ENCODE results near the gene AP3D1.
A peak's percentile ranks its signal among the peaks of the same experiment; 100 is the strongest.

The AP3D1 gene

DNA sequence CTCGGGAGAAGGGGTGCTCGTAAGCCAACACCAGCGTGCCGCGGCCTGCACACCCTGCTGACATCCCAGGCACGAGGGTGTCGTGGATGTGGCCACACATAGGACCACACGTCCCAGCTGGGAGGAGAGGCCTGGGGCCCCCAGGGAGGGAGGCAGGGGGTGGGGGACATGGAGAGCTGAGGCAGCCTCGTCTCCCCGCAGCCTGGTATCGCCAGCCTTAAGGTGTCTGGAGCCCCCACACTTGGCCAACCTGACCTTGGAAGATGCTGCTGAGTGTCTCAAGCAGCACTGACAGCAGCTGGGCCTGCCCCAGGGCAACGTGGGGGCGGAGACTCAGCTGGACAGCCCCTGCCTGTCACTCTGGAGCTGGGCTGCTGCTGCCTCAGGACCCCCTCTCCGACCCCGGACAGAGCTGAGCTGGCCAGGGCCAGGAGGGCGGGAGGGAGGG, 52.3 kb downstream of the AP3D1 start:
- peaks cover 17% of the 10 kb centered on the region for H3K79me2 ChIP-seq (ENCODE audit: insufficient read depth, low read depth)
- H3K4me1 ChIP-seq (ENCODE audit: low read depth, poor library complexity, severe bottlenecking): peaks cover 29% of the 10 kb centered on the region
- H3K9ac ChIP-seq: no peak overlapping the region
- H4K20me1 ChIP-seq (ENCODE audit: insufficient read depth): no peaks in the 10 kb centered on the region
- no peaks in the 10 kb centered on the region for H3K27me3 ChIP-seq (ENCODE audit: insufficient read depth, low read depth)
- no peak overlapping the region for H3K4me2 ChIP-seq
- no peaks in the 10 kb centered on the region; the same call in 1 of the 2 replicates for H3K36me3 ChIP-seq (ENCODE audit: insufficient read depth)
- H3K27ac ChIP-seq: no peak overlapping the region
- H3K4me3 ChIP-seq (IDR thresholded peaks at IDR 0.05; ENCODE audit: insufficient read depth, low read depth, low read length): no peak overlapping the region
- no peak overlapping the region for H2AFZ ChIP-seq (ENCODE audit: low read depth)
- TF ChIP-seq, protein P1, sequence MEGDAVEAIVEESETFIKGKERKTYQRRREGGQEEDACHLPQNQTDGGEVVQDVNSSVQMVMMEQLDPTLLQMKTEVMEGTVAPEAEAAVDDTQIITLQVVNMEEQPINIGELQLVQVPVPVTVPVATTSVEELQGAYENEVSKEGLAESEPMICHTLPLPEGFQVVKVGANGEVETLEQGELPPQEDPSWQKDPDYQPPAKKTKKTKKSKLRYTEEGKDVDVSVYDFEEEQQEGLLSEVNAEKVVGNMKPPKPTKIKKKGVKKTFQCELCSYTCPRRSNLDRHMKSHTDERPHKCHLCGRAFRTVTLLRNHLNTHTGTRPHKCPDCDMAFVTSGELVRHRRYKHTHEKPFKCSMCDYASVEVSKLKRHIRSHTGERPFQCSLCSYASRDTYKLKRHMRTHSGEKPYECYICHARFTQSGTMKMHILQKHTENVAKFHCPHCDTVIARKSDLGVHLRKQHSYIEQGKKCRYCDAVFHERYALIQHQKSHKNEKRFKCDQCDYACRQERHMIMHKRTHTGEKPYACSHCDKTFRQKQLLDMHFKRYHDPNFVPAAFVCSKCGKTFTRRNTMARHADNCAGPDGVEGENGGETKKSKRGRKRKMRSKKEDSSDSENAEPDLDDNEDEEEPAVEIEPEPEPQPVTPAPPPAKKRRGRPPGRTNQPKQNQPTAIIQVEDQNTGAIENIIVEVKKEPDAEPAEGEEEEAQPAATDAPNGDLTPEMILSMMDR (conservative IDR thresholded peaks at IDR 0.05; ENCODE audit: low read depth, low read length): no peak

DNA sequence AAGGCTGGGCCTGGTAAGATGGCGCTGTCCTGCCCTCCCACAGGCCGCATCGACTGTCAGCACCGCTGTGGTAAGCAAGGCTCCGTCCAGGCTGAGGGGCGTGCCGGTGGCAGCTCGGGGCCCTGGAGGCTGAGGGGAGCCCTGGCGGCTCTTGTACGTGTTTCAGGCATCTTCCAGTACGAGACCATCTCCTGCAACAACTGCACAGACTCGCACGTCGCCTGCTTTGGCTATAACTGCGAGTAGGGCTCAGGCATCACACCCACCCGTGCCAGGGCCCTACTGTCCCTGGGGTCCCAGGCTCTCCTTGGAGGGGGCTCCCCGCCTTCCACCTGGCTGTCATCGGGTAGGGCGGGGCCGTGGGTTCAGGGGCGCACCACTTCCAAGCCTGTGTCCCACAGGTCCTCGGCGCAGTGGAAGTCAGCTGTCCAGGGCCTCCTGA, 53.5 kb downstream of the AP3D1 start:
- Histone ChIP-seq H3K79me2 (ENCODE audit: insufficient read depth, low read depth) (peaks cover 15% of the 10 kb centered on the region), H3K4me2 (peak overlapping the region; percentile 99), H3K27ac (peak overlapping the region; percentile 75; the same call in 1 of the 2 replicates), H3K9ac (peak overlapping the region; percentile 27; the same call in 1 of the 2 replicates), H3K4me1 (ENCODE audit: low read depth, poor library complexity, severe bottlenecking) (peaks cover 29% of the 10 kb centered on the region), H2AFZ (ENCODE audit: low read depth) (no peak overlapping the region), H3K4me3 (IDR thresholded peaks at IDR 0.05; ENCODE audit: insufficient read depth, low read depth, low read length) (no peak overlapping the region), H4K20me1 (ENCODE audit: insufficient read depth) (no peaks in the 10 kb centered on the region), H3K27me3 (ENCODE audit: insufficient read depth, low read depth) (no peaks in the 10 kb centered on the region), H3K36me3 (ENCODE audit: insufficient read depth) (no peaks in the 10 kb centered on the region; the same call in 1 of the 2 replicates)
- TF ChIP-seq, protein P1 (conservative IDR thresholded peaks at IDR 0.05; ENCODE audit: low read depth, low read length): no peak

DNA sequence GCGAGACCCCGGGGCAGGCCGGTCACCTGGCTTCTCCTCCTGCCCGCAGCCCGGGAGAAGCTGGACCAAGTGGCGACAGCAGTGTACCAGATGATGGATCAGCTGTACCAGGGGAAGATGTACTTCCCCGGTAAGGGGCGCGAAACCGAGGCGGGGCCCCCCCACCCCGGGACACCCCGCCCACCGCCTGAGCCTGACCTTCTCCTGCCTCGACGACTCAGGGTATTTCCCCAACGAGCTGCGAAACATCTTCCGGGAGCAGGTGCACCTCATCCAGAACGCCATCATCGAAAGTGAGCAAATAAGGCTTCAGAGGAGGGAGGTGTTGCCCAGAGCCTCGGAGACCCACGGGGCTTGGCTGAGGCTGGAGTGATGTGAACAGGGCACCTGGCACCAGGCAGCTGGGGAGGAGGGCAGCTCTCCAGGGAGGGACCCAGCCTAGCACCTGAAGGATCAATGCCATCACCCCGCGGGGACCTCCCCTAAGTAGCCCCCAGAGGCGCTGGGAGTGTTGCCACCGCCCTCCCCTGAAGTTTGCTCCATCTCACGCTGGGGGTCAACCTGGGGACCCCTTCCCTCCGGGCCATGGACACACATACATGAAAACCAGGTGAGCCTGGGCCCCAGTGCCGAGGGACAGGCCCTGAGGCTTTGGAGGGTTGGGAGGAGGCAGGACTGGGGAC, 54.0 kb downstream of the AP3D1 start:
- Histone ChIP-seq H3K27me3 (ENCODE audit: insufficient read depth, low read depth) (no peaks in the 10 kb centered on the region), H3K79me2 (ENCODE audit: insufficient read depth, low read depth) (peaks cover 15% of the 10 kb centered on the region), H2AFZ (ENCODE audit: low read depth) (peak overlapping the region; percentile 49; the same call in 1 of the 2 replicates), H4K20me1 (ENCODE audit: insufficient read depth) (no peaks in the 10 kb centered on the region), H3K9ac (peak overlapping the region; percentile 27; the same call in 1 of the 2 replicates), H3K36me3 (ENCODE audit: insufficient read depth) (no peaks in the 10 kb centered on the region; the same call in 1 of the 2 replicates), H3K27ac (peak overlapping the region; percentile 75), H3K4me1 (ENCODE audit: low read depth, poor library complexity, severe bottlenecking) (peaks cover 29% of the 10 kb centered on the region), H3K4me3 (IDR thresholded peaks at IDR 0.05; ENCODE audit: insufficient read depth, low read depth, low read length) (no peak overlapping the region), H3K4me2 (peak overlapping the region; percentile 99)
- TF ChIP-seq, protein P1 (conservative IDR thresholded peaks at IDR 0.05; ENCODE audit: low read depth, low read length): peak; percentile 11; the same call in 1 of the 2 replicates

DNA sequence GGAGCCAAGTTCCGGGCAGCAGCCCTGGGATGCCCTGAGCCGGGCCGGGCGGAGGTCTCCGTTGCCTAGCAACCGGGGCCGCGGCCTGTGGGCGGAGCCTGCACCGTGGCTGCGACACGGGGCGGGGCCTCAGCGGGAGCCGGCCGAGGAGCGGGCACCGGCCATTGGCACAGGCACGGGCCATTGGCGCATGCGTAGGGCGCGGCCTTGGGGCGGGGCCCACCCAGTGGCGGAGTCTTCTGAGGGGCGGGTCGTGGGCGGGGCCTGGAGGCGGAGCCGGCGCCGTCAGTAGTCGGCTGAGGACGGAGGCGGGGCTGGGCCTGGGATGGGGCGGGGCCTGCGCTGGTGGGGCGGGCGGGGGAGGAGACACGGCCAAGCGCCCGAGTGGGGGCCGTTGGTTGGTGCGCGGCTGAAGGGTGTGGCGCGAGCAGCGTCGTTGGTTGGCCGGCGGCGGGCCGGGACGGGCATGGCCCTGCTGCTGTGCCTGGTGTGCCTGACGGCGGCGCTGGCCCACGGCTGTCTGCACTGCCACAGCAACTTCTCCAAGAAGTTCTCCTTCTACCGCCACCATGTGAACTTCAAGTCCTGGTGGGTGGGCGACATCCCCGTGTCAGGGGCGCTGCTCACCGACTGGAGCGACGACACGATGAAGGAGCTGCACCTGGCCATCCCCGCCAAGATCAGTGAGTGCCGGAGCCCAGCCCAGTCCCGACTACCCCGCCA, 54.7 kb downstream of the AP3D1 start, which contains the start of gene IZUMO4:
Gene IZUMO4, plus strand, starts transcription at position 436 of the 723 bp plus-strand sequence. Its CDS starts 31 bp downstream, at position 467.
- peak within 1 kb of the TSS; percentile 99 for H3K4me2 ChIP-seq
- peak within 1 kb of the TSS; percentile 54; the same call in 1 of the 2 replicates for H3K9ac ChIP-seq
- no peaks in the 10 kb centered on the region for H4K20me1 ChIP-seq (ENCODE audit: insufficient read depth)
- peak within 1 kb of the TSS; percentile 76; the same call in 1 of the 2 replicates for H2AFZ ChIP-seq (ENCODE audit: low read depth)
- H3K36me3 ChIP-seq (ENCODE audit: insufficient read depth): no peaks in the 10 kb centered on the region; the same call in 1 of the 2 replicates
- H3K4me1 ChIP-seq (ENCODE audit: low read depth, poor library complexity, severe bottlenecking): peaks cover 29% of the 10 kb centered on the region
- TF ChIP-seq, protein P1 (conservative IDR thresholded peaks at IDR 0.05; ENCODE audit: low read depth, low read length): peak; percentile 35; the same call in 1 of the 2 replicates
- no peaks in the 10 kb centered on the region for H3K27me3 ChIP-seq (ENCODE audit: insufficient read depth, low read depth)
- H3K27ac ChIP-seq: peak within 1 kb of the TSS; percentile 75
- H3K4me3 ChIP-seq (IDR thresholded peaks at IDR 0.05; ENCODE audit: insufficient read depth, low read depth, low read length): no peak within 1 kb of the TSS
- peaks cover 15% of the 10 kb centered on the region for H3K79me2 ChIP-seq (ENCODE audit: insufficient read depth, low read depth)
